Fibroblast of lung (primary cell): Measurements from ENCODE around the gene PLOD3. TPM values are rescaled to one million over a fixed set of nuclear protein-coding genes. Genes with fewer than 3 reads are reported as not detected.

Experiments
- DNase-seq, 2 donors: peaks; one replicate each; pipeline versions ENCODE4 v3.0.0 to v3.0.0-alpha.2; 2010; ENCODE audit warnings: low read depth in 2 of 2
- H2AFZ ChIP-seq: 2 replicates; pipeline ENCODE4 v1.5.1; 2012; ENCODE audit warnings: low read length, control low read depth, inconsistent platforms
- H3K27ac ChIP-seq: 2 replicates; pipeline ENCODE4 v1.5.1; 2011; ENCODE audit warnings: low read length, control low read depth; ENCODE audit not compliant: insufficient read depth
- H3K27me3 ChIP-seq: 2 replicates; pipeline ENCODE4 v1.5.1; 2011; ENCODE audit warnings: mild to moderate bottlenecking, low read length; ENCODE audit not compliant: control insufficient read depth, insufficient read depth
- H3K36me3 ChIP-seq: 2 replicates; pipeline ENCODE4 v1.5.1; 2011; ENCODE audit warnings: low read length; ENCODE audit not compliant: control insufficient read depth, insufficient read depth
- H3K4me1 ChIP-seq: 2 replicates; pipeline ENCODE4 v1.5.1; 2011; ENCODE audit warnings: low read length; ENCODE audit not compliant: control insufficient read depth, insufficient read depth; ENCODE audit errors: extremely low read depth
- H3K4me2 ChIP-seq: 2 replicates; pipeline ENCODE4 v1.5.1; 2011; ENCODE audit warnings: low read length, control low read depth; ENCODE audit not compliant: insufficient read depth; ENCODE audit errors: extremely low read depth
- H3K4me3 ChIP-seq, 4 experiments: fragments of 200-600 bp in 1 of 4; sonication (generic) in 1 of 4; replicated peaks in 1 of 4; 2 replicates each; pipeline ENCODE4 v1.5.1; 2011 to 2016; ENCODE audit warnings: low read length in 4 of 4, low read depth in 3 of 4, mild to moderate bottlenecking in 3 of 4, control low read depth in 2 of 4, inconsistent platforms in 1 of 4, mixed read lengths in 1 of 4; ENCODE audit not compliant: insufficient read depth in 1 of 4; ENCODE audit errors: control extremely low read depth in 1 of 4
- H3K79me2 ChIP-seq: 2 replicates; pipeline ENCODE4 v1.5.1; 2012; ENCODE audit warnings: mild to moderate bottlenecking, low read length, inconsistent platforms; ENCODE audit not compliant: control insufficient read depth, insufficient read depth
- H3K9ac ChIP-seq: 2 replicates; pipeline ENCODE4 v1.5.1; 2011; ENCODE audit warnings: mild to moderate bottlenecking, low read length, control low read depth; ENCODE audit not compliant: insufficient read depth
- H3K9me3 ChIP-seq: 2 replicates; pipeline ENCODE4 v1.5.1; 2012; ENCODE audit warnings: low read depth, low read length; ENCODE audit not compliant: control insufficient read depth, insufficient read depth
- H4K20me1 ChIP-seq: 2 replicates; pipeline ENCODE4 v1.5.1; 2011; ENCODE audit warnings: low read length; ENCODE audit not compliant: control insufficient read depth, insufficient read depth; ENCODE audit errors: extremely low read depth
- CTCF ChIP-seq, 2 donors: IDR thresholded peaks in 1 of 2; conservative IDR thresholded peaks in 1 of 2; 1 replicate in 1 of 2; 2 replicates in 1 of 2; pipeline ENCODE4 v1.5.1; 2011 to 2012; ENCODE audit warnings: low read length in 2 of 2, control low read depth in 1 of 2, inconsistent platforms in 1 of 2, low read depth in 1 of 2, mild to moderate bottlenecking in 1 of 2
- EZH2 ChIP-seq: IDR thresholded peaks from 2 replicates; pipeline ENCODE4 v1.5.1; 2012; ENCODE audit warnings: low read length, control low read depth, mild to moderate bottlenecking; ENCODE audit errors: missing control alignments
- polyA plus RNA-seq, 2 donors: library from polyadenylated mRNA; depleted of rRNA in 1 of 2; stranded (reverse) in 1 of 2; unstranded in 1 of 2; fragments of >200 nt; gene quantifications; 2 replicates each; pipeline ENCODE4 v1.2.1, GENCODE V29; 2011 to 2012; ENCODE audit warnings: missing spikeins in 1 of 2
- total RNA-seq: library from RNA; depleted of rRNA; stranded (reverse); fragments of >200 nt; gene quantifications from 2 replicates; pipeline ENCODE4 v1.2.1, GENCODE V29; 2014

PLOD3 gene
- total and polyA plus RNA-seq, 2 donors (not counting 1 experiment from before 2014, with no cell fraction given): 86.0 to 89.0 TPM

- peaks cover 2% of the 10 kb centered on the region for H3K4me1 ChIP-seq
- no peak overlapping the region for H3K4me2 ChIP-seq
- H3K27ac ChIP-seq: no peak overlapping the region
- no peak for DNase-seq
- TF ChIP-seq CTCF (conservative IDR thresholded peaks at IDR 0.05 in 1 of 2, IDR thresholded peaks at IDR 0.05 in 1 of 2; ENCODE audit: low read depth in 1 of 2, low read length in 2 of 2) (no peak), EZH2 (no peak)
- H3K9ac ChIP-seq: no peak overlapping the region
- H3K27me3 ChIP-seq: peaks cover 26% of the 10 kb centered on the region
- no peak overlapping the region for H3K4me3 ChIP-seq
- H3K9me3 ChIP-seq: no peaks in the 10 kb centered on the region
- H3K79me2 ChIP-seq: no peaks in the 10 kb centered on the region
- H3K36me3 ChIP-seq: no peaks in the 10 kb centered on the region
- H4K20me1 ChIP-seq: no peaks in the 10 kb centered on the region
- H2AFZ ChIP-seq: no peak overlapping the region
Measured at GRCh38 chr7:101197991-101198390, 19.4 kb downstream of the PLOD3 start.

GRCh38 chr7:101195884-101196283, 21.5 kb downstream of the PLOD3 start:
- no peak for TF ChIP-seq CTCF (conservative IDR thresholded peaks at IDR 0.05 in 1 of 2, IDR thresholded peaks at IDR 0.05 in 1 of 2; ENCODE audit: low read depth in 1 of 2, low read length in 2 of 2)
- TF ChIP-seq EZH2: no peak
- DNase-seq: no peak
- H3K4me2 ChIP-seq: no peak overlapping the region
- H3K36me3 ChIP-seq: no peaks in the 10 kb centered on the region
- no peak overlapping the region for H3K4me3 ChIP-seq
- no peak overlapping the region for H2AFZ ChIP-seq
- H3K27me3 ChIP-seq: peaks cover 7% of the 10 kb centered on the region
- H3K4me1 ChIP-seq: no peaks in the 10 kb centered on the region
- H3K79me2 ChIP-seq: no peaks in the 10 kb centered on the region
- no peak overlapping the region for H3K9ac ChIP-seq
- no peak overlapping the region for H3K27ac ChIP-seq
- H4K20me1 ChIP-seq: no peaks in the 10 kb centered on the region
- no peaks in the 10 kb centered on the region for H3K9me3 ChIP-seq

- Histone ChIP-seq H3K79me2 (no peaks in the 10 kb centered on the region), H3K36me3 (no peaks in the 10 kb centered on the region), H3K4me2 (no peak overlapping the region), H3K9ac (no peak overlapping the region), H3K4me3 (no peak overlapping the region), H3K27me3 (no peaks in the 10 kb centered on the region), H3K9me3 (no peaks in the 10 kb centered on the region), H4K20me1 (no peaks in the 10 kb centered on the region), H3K27ac (no peak overlapping the region), H2AFZ (no peak overlapping the region), H3K4me1 (no peaks in the 10 kb centered on the region)
- DNase-seq: no peak
- TF ChIP-seq EZH2 (no peak), CTCF (conservative IDR thresholded peaks at IDR 0.05 in 1 of 2, IDR thresholded peaks at IDR 0.05 in 1 of 2; ENCODE audit: low read depth in 1 of 2, low read length in 2 of 2) (no peak)
Measured at GRCh38 chr7:101189109-101189508, 28.3 kb downstream of the PLOD3 start.
